Stimulated activated CD4-positive, alpha-beta T cell treated with anti-CD3 and anti-CD28 coated beads, Interleukin-1b, Interleukin-23, amount 100 ng/mL, for 24 hours (primary cell): ENCODE data around the gene TLL2.

ENCODE experiments used
- DNase-seq, 4 experiments: peaks; one replicate each; pipeline ENCODE4 v3.0.0-alpha.2; 2020; ENCODE audit warnings: low read depth in 4 of 4, low spot score in 1 of 4

The TLL2 gene

GRCh38 chr10:96367470-96367869, 146.3 kb downstream of the TLL2 start:
- no peak for DNase-seq

GRCh38 chr10:96366508-96366907, 147.2 kb downstream of the TLL2 start:
- DNase-seq, result no peak

- DNase-seq, result no peak
Observed at GRCh38 chr10:96365571-96365970, 148.2 kb downstream of the TLL2 start.

GRCh38 chr10:96360766-96361165, 153.0 kb downstream of the TLL2 start:
- DNase-seq, result no peak

GRCh38 chr10:96360331-96360730, 153.4 kb downstream of the TLL2 start:
- no peak for DNase-seq

GRCh38 chr10:96359616-96360015, 154.1 kb downstream of the TLL2 start:
- DNase-seq, result no peak

GRCh38 chr10:96358851-96359540, 154.7 kb downstream of the TLL2 start, which contains the start of gene OPALIN:
TSS of gene OPALIN (minus strand) at chr10:96359002. CDS start at chr10:96358896, 106 bp downstream.
- no peak for DNase-seq

- no peak for DNase-seq
Observed at GRCh38 chr10:96357038-96357620, 156.6 kb downstream of the TLL2 start.

GRCh38 chr10:96352582-96352981, 161.1 kb downstream of the TLL2 start:
- DNase-seq, result no peak

- no peak for DNase-seq
Observed at GRCh38 chr10:96352027-96352426, 161.7 kb downstream of the TLL2 start.

GRCh38 chr10:96346295-96346694, 167.4 kb downstream of the TLL2 start:
- no peak for DNase-seq

GRCh38 chr10:96345222-96345621, 168.5 kb downstream of the TLL2 start:
- DNase-seq, result no peak

- no peak for DNase-seq
Observed at GRCh38 chr10:96344178-96344577, 169.5 kb downstream of the TLL2 start.

GRCh38 chr10:96342402-96342801, 171.3 kb downstream of the TLL2 start:
- no peak for DNase-seq

- DNase-seq, result no peak
Observed at GRCh38 chr10:96341219-96342182, 172.2 kb downstream of the TLL2 start.

GRCh38 chr10:96339956-96340904, 173.5 kb downstream of the TLL2 start:
- peak; percentile 9 to 40 (median 26) for DNase-seq

GRCh38 chr10:96339383-96339782, 174.3 kb downstream of the TLL2 start:
- no peak for DNase-seq

- no peak for DNase-seq
Observed at GRCh38 chr10:96338279-96338925, 175.3 kb downstream of the TLL2 start.

- DNase-seq, result no peak
Observed at GRCh38 chr10:96337106-96337505, 176.6 kb downstream of the TLL2 start.
